GM18907 (cell line): ENCODE measurements around the gene FTO.

ENCODE experiments used
- ATAC-seq: cut with Tn5 transposase; IDR thresholded peaks from one replicate; pipeline ENCODE4 v1.9.1; 2021; ENCODE audit warnings: mild to moderate bottlenecking, moderate library complexity; ENCODE audit not compliant: unreplicated experiment

FTO gene

DNA sequence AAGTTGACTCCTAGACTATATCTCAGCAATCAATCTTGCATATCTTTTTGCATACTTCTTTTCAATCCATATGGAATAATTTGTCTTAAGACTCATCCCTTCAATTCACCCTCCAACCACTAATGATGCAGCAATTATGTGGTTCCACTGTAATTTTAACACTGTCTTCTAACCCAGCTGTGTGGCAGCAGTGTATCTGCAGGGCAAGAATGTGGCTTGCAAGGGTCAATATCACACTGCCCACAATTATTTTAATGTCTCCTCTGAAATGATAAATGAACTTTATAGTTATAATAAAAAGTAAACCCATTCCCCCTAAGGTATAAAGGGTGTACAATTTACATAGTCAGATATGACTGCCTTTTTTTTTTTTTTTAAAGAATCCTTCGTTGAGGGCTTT lies 48.6 kb downstream of the FTO start:
- no peak for ATAC-seq

GRCh38 chr16:53753431-53753830 lies 49.5 kb downstream of the FTO start:
- no peak for ATAC-seq

DNA sequence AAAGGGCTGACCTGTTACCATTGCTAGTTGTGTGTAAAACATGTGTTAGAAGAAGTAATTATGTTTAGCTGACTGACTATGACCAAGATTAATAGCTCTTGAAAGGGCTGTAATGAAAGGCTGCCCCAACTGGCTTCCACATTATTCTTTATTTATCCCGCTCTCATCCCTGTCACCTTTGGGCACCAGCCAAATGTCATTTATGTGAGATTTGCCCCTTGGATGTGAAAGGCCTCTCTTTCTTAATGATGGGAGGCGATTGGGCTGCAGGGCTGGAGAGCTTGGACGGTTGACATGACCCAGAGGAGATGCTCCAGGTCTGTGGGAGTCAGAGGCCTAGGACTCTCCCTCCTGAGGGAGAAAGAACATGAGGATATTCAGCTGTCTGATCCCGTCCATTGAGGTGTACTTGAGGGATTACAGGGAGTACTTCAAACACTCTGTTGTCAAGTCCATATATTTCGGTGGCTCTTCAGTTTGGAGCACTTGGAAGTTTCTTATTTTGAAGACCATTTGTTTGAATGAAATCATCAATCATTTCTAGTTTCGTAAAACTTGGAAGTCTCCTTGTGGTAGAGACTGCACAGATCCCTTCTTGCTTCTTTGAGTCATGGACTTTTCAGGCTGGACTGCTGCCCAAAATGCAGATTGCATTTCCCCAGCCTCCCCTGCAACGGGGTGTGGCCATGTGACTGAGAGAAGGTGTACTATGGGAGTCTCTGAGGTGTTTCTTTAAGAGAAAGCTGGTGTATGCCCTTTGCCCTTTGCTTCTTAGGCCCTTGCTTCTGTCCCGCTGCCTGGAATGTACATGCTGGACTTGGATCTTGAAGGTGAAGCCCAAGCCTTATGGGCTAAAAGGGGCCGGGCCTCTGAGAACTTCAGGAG lies 51.3 kb downstream of the FTO start:
- no peak for ATAC-seq

- ATAC-seq, result no peak
Measured at GRCh38 chr16:53756275-53756996, 52.5 kb downstream of the FTO start.

GRCh38 chr16:53757971-53758609 lies 54.1 kb downstream of the FTO start:
- no peak for ATAC-seq

DNA sequence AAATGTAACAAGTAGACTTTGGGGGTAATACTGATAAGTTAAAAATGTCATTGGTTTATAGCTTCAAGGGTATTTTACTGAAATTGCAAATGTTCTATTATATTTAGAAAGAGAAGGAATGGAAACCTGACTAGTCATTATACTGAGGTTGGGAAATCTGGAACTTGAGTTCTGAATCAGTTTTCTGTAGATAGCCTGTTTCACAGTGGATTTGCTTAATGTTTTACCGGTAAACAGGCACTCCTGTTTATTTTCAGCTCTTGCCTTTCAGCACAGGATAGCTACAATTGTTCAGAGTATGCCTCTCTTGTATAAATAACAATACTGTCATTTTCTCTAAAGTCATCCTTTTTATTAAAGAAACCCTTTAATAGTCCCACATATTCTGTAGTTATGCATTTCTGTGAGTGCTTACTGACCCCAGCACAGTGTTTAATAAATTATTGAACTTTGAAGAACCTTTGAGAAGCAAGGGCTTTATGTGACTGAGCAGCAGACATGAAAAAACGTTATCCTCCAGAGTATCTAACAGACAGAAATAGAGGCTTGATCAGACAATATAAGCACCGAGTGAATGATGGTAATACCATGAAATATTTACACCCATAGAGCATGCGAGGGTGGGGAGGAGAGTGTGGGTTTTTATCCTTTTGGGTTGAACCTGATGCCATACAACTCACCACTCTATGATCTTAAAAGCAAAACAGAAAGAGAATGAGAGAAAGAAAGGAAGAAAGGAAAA lies 58.2 kb downstream of the FTO start:
- peak; percentile 47 for ATAC-seq

- ATAC-seq, result no peak
Measured at GRCh38 chr16:53766304-53767016, 62.5 kb downstream of the FTO start.

- no peak for ATAC-seq
Measured at GRCh38 chr16:53768167-53768566, 64.2 kb downstream of the FTO start.

DNA sequence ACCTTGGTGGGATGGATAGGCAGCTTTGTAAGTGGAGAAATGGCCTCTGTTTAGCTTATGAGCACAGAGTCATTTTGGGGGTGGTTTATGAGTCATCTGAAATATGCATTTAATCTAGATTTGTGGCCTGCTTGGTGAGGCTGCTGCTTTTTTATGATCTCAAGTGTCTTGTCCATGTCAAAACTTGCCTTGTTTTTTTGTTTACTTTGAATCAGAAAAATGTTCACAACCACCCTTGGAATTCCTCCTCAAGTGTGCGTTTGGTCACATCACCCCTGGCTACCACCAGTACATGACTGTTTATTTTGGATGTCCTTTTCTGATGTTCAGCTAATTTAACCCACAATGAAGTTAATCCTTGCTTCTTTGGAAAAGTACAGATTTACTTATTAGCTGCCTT lies 64.6 kb downstream of the FTO start:
- ATAC-seq, result no peak

GRCh38 chr16:53769185-53769584 lies 65.2 kb downstream of the FTO start:
- no peak for ATAC-seq

DNA sequence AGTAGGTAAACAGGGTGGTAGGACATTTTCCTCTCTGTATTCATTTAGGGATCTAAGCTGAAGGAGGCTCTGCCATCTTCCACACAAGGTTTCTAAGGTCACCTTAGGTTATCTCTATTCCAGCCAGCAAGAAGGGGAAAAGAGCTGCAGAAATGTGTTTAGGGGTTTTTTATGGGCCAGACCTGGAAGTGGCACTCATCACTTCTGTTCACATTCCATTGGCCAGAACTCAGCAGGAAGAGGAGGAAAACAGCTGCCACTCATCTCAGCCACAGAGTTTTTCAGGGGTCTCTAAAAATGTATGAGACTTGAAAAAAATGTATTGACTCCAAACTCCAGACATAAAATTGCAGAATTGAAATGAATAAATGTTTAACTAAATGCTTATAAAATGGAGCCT lies 65.8 kb downstream of the FTO start:
- no peak for ATAC-seq

GRCh38 chr16:53770641-53771040 lies 66.7 kb downstream of the FTO start:
- ATAC-seq, result no peak

- ATAC-seq, result no peak
Measured at GRCh38 chr16:53771655-53772497, 67.9 kb downstream of the FTO start.

- peak; percentile 76 for ATAC-seq
Measured at GRCh38 chr16:53773150-53773846, 69.3 kb downstream of the FTO start.

GRCh38 chr16:53773881-53774280 lies 69.9 kb downstream of the FTO start:
- no peak for ATAC-seq

DNA sequence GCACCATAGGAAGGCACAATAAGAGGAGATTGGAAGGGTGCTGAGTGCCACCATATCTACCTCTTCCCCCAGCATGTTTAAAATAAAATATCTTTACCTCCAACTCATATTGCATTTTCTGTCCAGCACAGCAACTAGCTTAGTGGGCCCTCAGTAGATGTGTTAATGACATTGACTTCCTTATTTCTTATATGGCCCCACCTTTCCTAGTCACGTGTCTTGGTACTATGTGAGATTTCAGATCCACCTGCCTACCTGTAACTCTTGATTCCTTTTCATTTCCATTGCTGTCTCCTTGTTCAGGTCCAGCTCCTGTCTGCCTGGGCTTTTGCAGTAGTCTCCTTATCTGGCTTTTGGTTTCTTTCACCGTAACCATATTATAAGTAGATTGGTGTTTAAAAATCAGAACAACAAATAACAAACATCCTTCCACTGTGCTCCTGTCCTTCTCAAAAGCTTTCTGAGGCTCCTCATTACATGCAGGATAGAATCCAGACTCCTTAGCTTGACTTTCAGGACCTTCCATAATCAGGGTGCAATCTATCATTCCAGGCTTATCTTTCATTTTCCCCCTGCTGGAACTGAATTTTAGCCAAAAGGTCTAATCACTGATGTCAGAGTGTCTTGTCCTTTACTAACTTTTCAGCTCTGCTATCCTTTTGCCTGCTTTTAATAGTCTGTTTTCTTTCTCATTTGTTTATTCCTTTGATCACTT lies 71.3 kb downstream of the FTO start:
- no peak for ATAC-seq

GRCh38 chr16:53775821-53776431 lies 72.0 kb downstream of the FTO start:
- ATAC-seq, result no peak

GRCh38 chr16:53779186-53779585 lies 75.2 kb downstream of the FTO start:
- no peak for ATAC-seq
